Activated gamma-delta T cell (primary cell): Measurements from ENCODE around the gene ADGRA1.
"Not testable (repeated sequence)": the region's sequence is repeated elsewhere in the genome, so short reads cannot be mapped to it uniquely, and the experiment has no call there.

Source experiments
- DNase-seq: peaks from one replicate; lab custom pipeline; 2025; lab: John Stamatoyannopoulos, UW
- total RNA-seq, 2 donors: gene quantifications; one replicate each; lab custom pipeline; 2026; lab: John Stamatoyannopoulos, UW

Gene ADGRA1
- 0 to 0.05 reads per million in 2 donors for total RNA-seq

GRCh38 chr10:133087679-133088178, at the start of gene ADGRA1:
Gene ADGRA1 (plus strand): TSS chr10:133087924. CDS start chr10:133088910, 986 bp downstream.
- no peak for DNase-seq

- DNase-seq: no peak
These were observed 49.5 kb upstream of the ADGRA1 start for GRCh38 chr10:133038036-133038823.

- DNase-seq: no peak
These were observed 48.5 kb upstream of the ADGRA1 start for GRCh38 chr10:133039107-133039802.

GRCh38 chr10:133039803-133040165, 47.9 kb upstream of the ADGRA1 start:
- DNase-seq: no peak

GRCh38 chr10:133040198-133040597, 47.5 kb upstream of the ADGRA1 start:
- no peak for DNase-seq

GRCh38 chr10:133041101-133041500, 46.6 kb upstream of the ADGRA1 start:
- no peak for DNase-seq

GRCh38 chr10:133042061-133042460, 45.7 kb upstream of the ADGRA1 start:
- DNase-seq: no peak

- no peak for DNase-seq
These were observed 44.9 kb upstream of the ADGRA1 start for GRCh38 chr10:133042816-133043215.

GRCh38 chr10:133043541-133044225, 44.0 kb upstream of the ADGRA1 start:
- DNase-seq: no peak

- no peak for DNase-seq
These were observed 43.3 kb upstream of the ADGRA1 start for GRCh38 chr10:133044401-133044811.

- DNase-seq: no peak
These were observed 42.0 kb upstream of the ADGRA1 start for GRCh38 chr10:133045556-133046389.

GRCh38 chr10:133046390-133046765, 41.3 kb upstream of the ADGRA1 start:
- DNase-seq: no peak

GRCh38 chr10:133047526-133048123, 40.1 kb upstream of the ADGRA1 start:
- no peak for DNase-seq

GRCh38 chr10:133048266-133048665, 39.5 kb upstream of the ADGRA1 start:
- no peak for DNase-seq

GRCh38 chr10:133048926-133049325, 38.8 kb upstream of the ADGRA1 start:
- no peak for DNase-seq

GRCh38 chr10:133049639-133050038, 38.1 kb upstream of the ADGRA1 start:
- no peak for DNase-seq

- no peak for DNase-seq
These were observed 37.4 kb upstream of the ADGRA1 start for GRCh38 chr10:133050371-133050770.

GRCh38 chr10:133052076-133052475, 35.6 kb upstream of the ADGRA1 start:
- DNase-seq: no peak

GRCh38 chr10:133053527-133054133, 34.1 kb upstream of the ADGRA1 start:
- DNase-seq: not testable (repeated sequence)

GRCh38 chr10:133055470-133055869, 32.3 kb upstream of the ADGRA1 start:
- no peak for DNase-seq

- no peak for DNase-seq
These were observed 31.7 kb upstream of the ADGRA1 start for GRCh38 chr10:133056001-133056400.
